Testis (tissue), 3 donors: ENCODE results near the gene TM7SF3. TPM values are rescaled to one million over a fixed set of nuclear protein-coding genes. Genes with fewer than 3 reads are reported as not detected.

ENCODE experiments used
- DNase-seq: peaks from one replicate; pipeline ENCODE4 v3.0.0-alpha.2; 2019
- H3K27ac ChIP-seq, 2 donors: fragments of 200-600 bp; sonication (generic); one replicate each; pipeline ENCODE4 v1.5.1; 2019
- H3K27me3 ChIP-seq: fragments of 200-600 bp; sonication (generic); one replicate; pipeline ENCODE4 v1.5.1; 2019
- H3K36me3 ChIP-seq: fragments of 200-600 bp; sonication (generic); one replicate; pipeline ENCODE4 v1.5.1; 2017; ENCODE audit warnings: low read depth; ENCODE audit errors: missing control alignments
- H3K4me1 ChIP-seq: fragments of 200-600 bp; sonication (generic); one replicate; pipeline ENCODE4 v1.5.1; 2019
- H3K4me3 ChIP-seq, 2 donors: fragments of 200-600 bp; sonication (generic); one replicate each; pipeline ENCODE4 v1.5.1; 2017 to 2019
- H3K9me3 ChIP-seq: fragments of 200-600 bp; sonication (generic); one replicate; pipeline ENCODE4 v1.5.1; 2017
- POLR2A ChIP-seq: fragments of 450-650 bp; IDR thresholded peaks from one replicate; pipeline ENCODE4 v1.6.1; 2017; ENCODE audit warnings: antibody characterized with exemption, mild to moderate bottlenecking, moderate library complexity
- WGBS, 2 donors: methylation state at CpG; one replicate each; pipeline ENCODE4 v1.1.5; 2018; 5-methylcytosine and 5-hydroxymethylcytosine counted together
- intact Hi-C: fragments of 100-400 bp; cut with DNase I; formaldehyde crosslinking; loops from one replicate; pipeline ENCODE4 v1.15.1; 2023; ENCODE audit warnings: low total_unique reads
- polyA plus RNA-seq: library from polyadenylated mRNA; stranded (reverse); fragments of 350-450 nt; fragmentation: Illumina TruSeq; extraction: RNeasy Lipid Tissue Mini Kit (QIAGEN cat#74804); gene quantifications from one replicate; pipeline ENCODE4 v1.2.3, GENCODE V29; 2014; ENCODE audit warnings: low read depth, low replicate concordance; ENCODE audit not compliant: insufficient read depth
- total RNA-seq, 2 donors: library from RNA; depleted of rRNA; stranded (reverse); fragments of >200 nt; gene quantifications; one replicate each; pipeline ENCODE4 v1.2.3, GENCODE V29; 2016
- TF ChIP-seq, protein P1 (sequence below), 3 experiments: fragments of 450-650 bp in 2 of 3; fragments of 200-600 bp in 1 of 3; sonication (generic) in 1 of 3; IDR thresholded peaks; one replicate each; pipeline ENCODE4 v1.5.1; 2016 to 2019; ENCODE audit warnings: antibody characterized with exemption in 3 of 3, mild to moderate bottlenecking in 2 of 3, moderate library complexity in 1 of 3

Gene TM7SF3
- total and polyA plus RNA-seq, 3 donors from 2014 or later: 64.4 to 73.1 (median 69.6) TPM

DNA sequence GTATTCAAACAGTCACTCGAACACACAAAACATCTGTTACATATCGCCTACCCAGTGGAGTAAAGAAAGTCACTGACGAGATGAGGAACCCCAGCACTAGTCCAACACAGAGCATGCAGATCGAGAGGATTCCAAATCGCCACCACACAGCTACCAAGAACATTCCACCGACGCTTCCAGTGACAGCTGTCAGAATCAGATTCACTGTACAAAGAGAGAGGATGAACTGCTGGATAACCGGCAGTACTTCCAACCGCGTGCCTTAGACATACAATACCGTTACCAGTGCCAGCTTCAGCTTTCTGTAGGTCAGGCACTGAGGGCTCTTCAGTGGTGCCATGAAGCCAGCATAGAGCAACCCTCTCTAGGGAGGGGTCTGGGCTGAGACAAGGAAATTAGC lies 34.5 kb downstream of the TM7SF3 start:
- no peak for DNase-seq
- H3K27ac ChIP-seq: no peak overlapping the region
- H3K36me3 ChIP-seq: no peaks in the 10 kb centered on the region
- H3K9me3 ChIP-seq: no peaks in the 10 kb centered on the region
- H3K4me3 ChIP-seq: no peak overlapping the region
- 93 to 97% methylated on average over 11 of the region's 11 CpGs for WGBS, 2 donors
- H3K27me3 ChIP-seq: no peaks in the 10 kb centered on the region
- intact Hi-C loops: no loop called here
- no peak for TF ChIP-seq POLR2A
- TF ChIP-seq, protein P1, sequence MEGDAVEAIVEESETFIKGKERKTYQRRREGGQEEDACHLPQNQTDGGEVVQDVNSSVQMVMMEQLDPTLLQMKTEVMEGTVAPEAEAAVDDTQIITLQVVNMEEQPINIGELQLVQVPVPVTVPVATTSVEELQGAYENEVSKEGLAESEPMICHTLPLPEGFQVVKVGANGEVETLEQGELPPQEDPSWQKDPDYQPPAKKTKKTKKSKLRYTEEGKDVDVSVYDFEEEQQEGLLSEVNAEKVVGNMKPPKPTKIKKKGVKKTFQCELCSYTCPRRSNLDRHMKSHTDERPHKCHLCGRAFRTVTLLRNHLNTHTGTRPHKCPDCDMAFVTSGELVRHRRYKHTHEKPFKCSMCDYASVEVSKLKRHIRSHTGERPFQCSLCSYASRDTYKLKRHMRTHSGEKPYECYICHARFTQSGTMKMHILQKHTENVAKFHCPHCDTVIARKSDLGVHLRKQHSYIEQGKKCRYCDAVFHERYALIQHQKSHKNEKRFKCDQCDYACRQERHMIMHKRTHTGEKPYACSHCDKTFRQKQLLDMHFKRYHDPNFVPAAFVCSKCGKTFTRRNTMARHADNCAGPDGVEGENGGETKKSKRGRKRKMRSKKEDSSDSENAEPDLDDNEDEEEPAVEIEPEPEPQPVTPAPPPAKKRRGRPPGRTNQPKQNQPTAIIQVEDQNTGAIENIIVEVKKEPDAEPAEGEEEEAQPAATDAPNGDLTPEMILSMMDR (IDR thresholded peaks at IDR 0.05): no peak
- no peaks in the 10 kb centered on the region for H3K4me1 ChIP-seq

DNA sequence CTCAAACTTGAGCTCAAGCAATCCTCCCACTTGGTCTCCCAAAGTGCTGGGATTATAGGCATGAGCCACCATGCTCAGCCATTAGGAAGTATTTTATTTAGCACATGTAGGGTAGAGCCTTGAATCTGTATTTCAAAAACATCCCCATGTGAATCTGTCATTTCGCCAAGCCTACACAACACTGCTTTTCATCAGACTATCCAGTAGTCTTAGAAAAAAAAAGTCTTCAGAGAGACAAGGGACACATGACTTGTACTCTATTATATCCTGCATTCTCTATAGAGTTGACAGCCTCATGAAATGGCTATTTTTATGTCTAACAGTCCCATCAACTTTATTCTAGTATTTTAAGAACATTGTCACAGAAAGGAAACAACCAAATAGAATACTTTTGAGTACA lies 35.4 kb downstream of the TM7SF3 start:
- intact Hi-C loops: no loop called here
- Histone ChIP-seq H3K9me3 (no peaks in the 10 kb centered on the region), H3K36me3 (no peaks in the 10 kb centered on the region), H3K27ac (no peak overlapping the region), H3K4me1 (no peaks in the 10 kb centered on the region), H3K27me3 (no peaks in the 10 kb centered on the region), H3K4me3 (no peak overlapping the region)
- TF ChIP-seq, protein P1 (IDR thresholded peaks at IDR 0.05): no peak
- TF ChIP-seq POLR2A: no peak
- WGBS, 2 donors: 83% methylated on average over 1 of the region's 1 CpG
- no peak for DNase-seq

DNA sequence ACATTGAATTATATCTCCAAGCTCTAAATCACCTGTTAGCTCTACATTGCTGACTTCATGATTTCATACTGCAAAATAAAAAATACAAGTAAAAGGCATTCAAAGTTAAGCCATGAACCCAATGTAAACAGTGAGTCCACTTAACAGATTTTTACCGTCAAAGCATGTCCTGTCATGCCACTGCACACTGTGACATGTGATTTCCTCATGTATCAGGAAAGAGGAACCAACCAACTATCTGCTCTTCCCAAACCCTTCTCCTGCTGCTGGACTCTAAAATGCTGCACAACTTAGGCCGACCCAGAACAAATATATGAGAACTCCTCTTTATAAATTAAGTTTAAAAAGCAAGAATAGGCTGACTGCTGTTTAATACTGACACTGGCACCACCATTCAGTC lies 37.5 kb downstream of the TM7SF3 start:
- H3K27ac ChIP-seq: no peak overlapping the region
- no peak overlapping the region for H3K4me3 ChIP-seq
- H3K9me3 ChIP-seq: no peaks in the 10 kb centered on the region
- no peaks in the 10 kb centered on the region for H3K4me1 ChIP-seq
- no peaks in the 10 kb centered on the region for H3K27me3 ChIP-seq
- no peak for DNase-seq
- TF ChIP-seq, protein P1 (IDR thresholded peaks at IDR 0.05): no peak
- TF ChIP-seq POLR2A: no peak
- intact Hi-C loops: no loop called here
- H3K36me3 ChIP-seq: no peaks in the 10 kb centered on the region
- 85% methylated on average over 2 of the region's 2 CpGs for WGBS, 2 donors

DNA sequence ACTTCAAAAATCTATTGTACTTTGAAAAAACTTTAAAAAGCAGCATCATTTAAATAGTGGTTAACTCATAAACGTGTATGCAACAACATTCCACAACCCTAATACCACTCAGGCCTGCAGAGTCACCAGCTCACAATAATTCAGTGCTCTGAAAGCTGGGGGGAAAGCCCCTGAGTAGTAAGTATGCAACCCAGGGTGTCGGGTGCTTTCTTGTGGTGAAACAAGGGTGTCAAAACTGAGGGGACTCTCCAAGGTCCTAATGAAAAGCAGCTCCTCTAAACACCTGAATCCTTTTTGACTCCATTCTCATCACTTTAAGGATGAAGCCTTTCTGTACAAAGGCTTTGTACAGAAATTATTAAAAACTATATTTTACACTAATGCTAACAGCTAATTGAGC lies 42.2 kb downstream of the TM7SF3 start:
- no peaks in the 10 kb centered on the region for H3K9me3 ChIP-seq
- H3K4me3 ChIP-seq: no peak overlapping the region
- 75 to 82% methylated on average over 2 of the region's 2 CpGs for WGBS, 2 donors
- H3K27me3 ChIP-seq: no peaks in the 10 kb centered on the region
- no peak overlapping the region for H3K27ac ChIP-seq
- no peaks in the 10 kb centered on the region for H3K36me3 ChIP-seq
- no peak for DNase-seq
- H3K4me1 ChIP-seq: no peaks in the 10 kb centered on the region
- TF ChIP-seq, protein P1 (IDR thresholded peaks at IDR 0.05): no peak
- no peak for TF ChIP-seq POLR2A
- intact Hi-C loops: no loop called here

DNA sequence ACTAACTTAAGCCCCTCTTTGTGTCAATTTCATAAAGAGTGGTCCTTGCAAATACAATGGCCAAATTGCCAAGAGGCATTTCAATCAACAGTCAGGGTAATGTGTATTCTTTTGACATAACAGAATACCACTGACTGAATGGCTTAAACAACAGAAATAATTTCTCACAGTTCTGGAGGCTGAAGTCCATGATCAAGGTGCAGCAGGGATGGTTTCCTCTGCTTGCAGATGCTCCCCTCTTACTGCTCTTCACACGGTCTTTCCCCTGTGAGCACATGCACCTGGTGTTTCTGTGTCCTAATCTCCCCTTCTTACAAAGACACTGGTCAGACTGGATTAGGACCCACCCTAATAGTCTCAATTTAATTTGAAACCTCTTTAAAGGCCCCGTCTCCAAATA lies 44.0 kb downstream of the TM7SF3 start:
- no peak for DNase-seq
- Histone ChIP-seq H3K36me3 (no peaks in the 10 kb centered on the region), H3K27me3 (no peaks in the 10 kb centered on the region), H3K9me3 (no peaks in the 10 kb centered on the region), H3K4me3 (no peak overlapping the region), H3K4me1 (no peaks in the 10 kb centered on the region), H3K27ac (no peak overlapping the region)
- TF ChIP-seq, protein P1 (IDR thresholded peaks at IDR 0.05): no peak
- 89 to 100% methylated on average over 2 of the region's 2 CpGs for WGBS, 2 donors
- intact Hi-C loops: no loop called here
